ENCODE measurements around the gene TIMM50.

DNA sequence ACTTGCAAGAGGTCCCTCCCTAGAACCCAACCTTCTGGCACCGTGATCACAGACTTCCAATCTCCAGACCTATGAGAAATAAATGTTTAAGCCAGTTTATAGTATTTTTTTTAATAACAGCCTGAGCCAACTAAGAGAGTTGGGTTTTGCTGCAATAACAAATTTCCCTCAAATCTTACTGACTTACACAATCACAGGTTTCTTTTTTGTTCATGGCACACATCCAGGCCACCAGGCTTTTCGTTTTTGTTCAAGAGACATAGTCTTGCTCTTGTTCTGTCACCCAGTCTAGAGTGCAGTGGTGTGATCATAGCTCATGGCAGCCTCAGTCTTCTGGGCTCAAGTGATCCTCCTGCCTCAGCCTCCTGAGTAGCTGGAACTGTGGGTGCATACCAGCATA is 32.4 kb downstream of the TIMM50 start:
- TF ChIP-seq, protein P1, sequence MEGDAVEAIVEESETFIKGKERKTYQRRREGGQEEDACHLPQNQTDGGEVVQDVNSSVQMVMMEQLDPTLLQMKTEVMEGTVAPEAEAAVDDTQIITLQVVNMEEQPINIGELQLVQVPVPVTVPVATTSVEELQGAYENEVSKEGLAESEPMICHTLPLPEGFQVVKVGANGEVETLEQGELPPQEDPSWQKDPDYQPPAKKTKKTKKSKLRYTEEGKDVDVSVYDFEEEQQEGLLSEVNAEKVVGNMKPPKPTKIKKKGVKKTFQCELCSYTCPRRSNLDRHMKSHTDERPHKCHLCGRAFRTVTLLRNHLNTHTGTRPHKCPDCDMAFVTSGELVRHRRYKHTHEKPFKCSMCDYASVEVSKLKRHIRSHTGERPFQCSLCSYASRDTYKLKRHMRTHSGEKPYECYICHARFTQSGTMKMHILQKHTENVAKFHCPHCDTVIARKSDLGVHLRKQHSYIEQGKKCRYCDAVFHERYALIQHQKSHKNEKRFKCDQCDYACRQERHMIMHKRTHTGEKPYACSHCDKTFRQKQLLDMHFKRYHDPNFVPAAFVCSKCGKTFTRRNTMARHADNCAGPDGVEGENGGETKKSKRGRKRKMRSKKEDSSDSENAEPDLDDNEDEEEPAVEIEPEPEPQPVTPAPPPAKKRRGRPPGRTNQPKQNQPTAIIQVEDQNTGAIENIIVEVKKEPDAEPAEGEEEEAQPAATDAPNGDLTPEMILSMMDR (IDR thresholded peaks at IDR 0.05): no peak
- TF ChIP-seq POLR2A (IDR thresholded peaks at IDR 0.05): no peak

All from testis (tissue), 2 donors.